ENCODE data around the gene LZIC. TPM values are rescaled to one million over a fixed set of nuclear protein-coding genes. Genes with fewer than 3 reads are reported as not detected.
A peak's percentile ranks its signal among the peaks of the same experiment; 100 is the strongest.

Gene LZIC
- total and polyA plus RNA-seq, 2 of the 13 experiments (the other 11 are each of a cell fraction or from before 2014, with no cell fraction given) = 25.2 to 71.8 TPM

- no peak for TF ChIP-seq FUBP1 (CRISPR knock-in tag; IDR thresholded peaks at IDR 0.05; ENCODE audit: borderline replicate concordance)
- no peak for TF ChIP-seq ZNF138 (CRISPR knock-in tag; IDR thresholded peaks at IDR 0.05; ENCODE audit: low read depth)
- TF ChIP-seq ZNF629 (CRISPR knock-in tag; conservative IDR thresholded peaks at IDR 0.05) = no peak; the same call in 1 of the 2 replicates
- TF ChIP-seq TEAD3 (CRISPR knock-in tag; optimal IDR thresholded peaks at IDR 0.05; ENCODE audit: borderline replicate concordance) = no peak
- TF ChIP-seq DMTF1 (CRISPR knock-in tag; IDR thresholded peaks at IDR 0.05) = no peak
- no peak for TF ChIP-seq NFIB (CRISPR knock-in tag; IDR thresholded peaks at IDR 0.05; ENCODE audit: borderline replicate concordance)
- TF ChIP-seq ZNF512 (CRISPR knock-in tag; IDR thresholded peaks at IDR 0.05) = no peak
- peak; percentile 80; the same call in 1 of the 2 replicates for TF ChIP-seq ZNF501 (CRISPR knock-in tag; IDR thresholded peaks at IDR 0.05)
- TF ChIP-seq ZBTB37 (CRISPR knock-in tag; IDR thresholded peaks at IDR 0.05) = no peak
- no peak for TF ChIP-seq ZIK1 (CRISPR knock-in tag; IDR thresholded peaks at IDR 0.05; ENCODE audit: borderline replicate concordance, low read depth)
- TF ChIP-seq ZNF317 (CRISPR knock-in tag; IDR thresholded peaks at IDR 0.05) = 0 out of 2 replicates have a peak, but pooled peaks have one; percentile 55
- TF ChIP-seq ZNF274 (CRISPR knock-in tag; IDR thresholded peaks at IDR 0.05) = no peak
- no peak; the same call in none of the 2 replicates for TF ChIP-seq ZFY (CRISPR knock-in tag; IDR thresholded peaks at IDR 0.05)
- peak; percentile 28; the same call in 1 of the 2 replicates for TF ChIP-seq GLI4 (CRISPR knock-in tag; IDR thresholded peaks at IDR 0.05; ENCODE audit: borderline replicate concordance)
- TF ChIP-seq PHF5A (CRISPR knock-in tag; IDR thresholded peaks at IDR 0.05; ENCODE audit: low read depth, unreplicated experiment) = no peak
- TF ChIP-seq HDAC2 (CRISPR knock-in tag; IDR thresholded peaks at IDR 0.05) = peak; percentile 17; the same call in 1 of the 2 replicates
- TF ChIP-seq ZNF337 (CRISPR knock-in tag; IDR thresholded peaks at IDR 0.05; ENCODE audit: borderline replicate concordance, low read depth) = no peak
- TF ChIP-seq SKI (IDR thresholded peaks at IDR 0.05; ENCODE audit: partially characterized antibody) = no peak
Measured at GRCh38 chr1:9910423-9911178, 32.6 kb downstream of the LZIC start (continued).
